ENCODE results near the gene ANKS1A. TPM values are rescaled to one million over a fixed set of nuclear protein-coding genes. Genes with fewer than 3 reads are reported as not detected.

ANKS1A gene
- total RNA-seq, 1 donor from 2014 or later, result 17.3 TPM

DNA sequence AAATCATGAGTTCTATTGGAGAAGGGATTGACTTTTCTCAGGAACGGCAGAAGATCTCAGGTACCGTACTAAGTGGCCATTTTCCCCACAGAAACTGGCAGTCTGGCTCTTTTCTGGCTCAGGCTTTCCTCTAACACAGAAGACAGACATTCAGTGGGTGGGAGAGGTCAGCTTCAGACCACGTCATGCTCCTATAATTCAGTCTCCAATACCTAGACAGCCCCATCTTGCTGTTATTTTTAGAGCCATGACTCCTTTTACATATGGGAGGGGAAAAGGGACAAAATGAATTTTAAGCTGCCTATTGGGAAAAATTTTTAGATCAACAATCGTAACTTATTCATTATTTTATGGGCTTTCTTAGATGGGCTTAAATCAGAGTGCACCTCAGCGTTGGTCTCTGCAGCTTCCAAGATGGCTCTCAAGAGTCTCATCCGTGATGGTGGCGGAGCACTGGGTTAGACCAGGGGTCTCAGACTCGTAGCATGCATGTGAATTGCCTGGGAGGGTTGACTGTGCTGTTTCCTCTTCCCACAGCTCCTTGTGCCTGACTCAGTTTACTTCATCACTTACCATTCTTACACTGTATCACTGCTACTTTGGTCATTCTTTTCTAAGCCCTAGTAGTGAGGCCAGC lies 165.2 kb downstream of the ANKS1A start:
- DNase-seq, result no peak

- no peak for DNase-seq
Observed at GRCh38 chr6:35054743-35055130, 165.7 kb downstream of the ANKS1A start.

DNA sequence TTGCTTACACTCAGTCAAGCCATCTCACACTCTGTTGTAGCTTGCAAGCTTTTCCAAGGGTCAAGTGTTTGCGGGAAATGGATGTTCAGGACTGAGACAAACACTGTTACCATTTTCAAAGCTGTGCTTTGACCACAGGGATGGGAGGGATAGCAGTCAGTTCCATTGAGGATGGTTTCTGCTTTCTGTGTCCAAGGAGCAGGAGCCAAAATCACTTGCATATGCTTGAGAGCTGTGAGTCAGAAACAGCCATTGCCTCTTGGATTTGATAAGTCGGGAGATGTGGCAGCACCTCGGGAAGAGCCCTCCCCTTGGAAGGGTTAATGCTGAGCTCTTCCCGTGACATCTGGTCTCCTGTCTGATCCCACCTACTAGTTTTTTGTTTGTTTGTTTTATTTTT lies 166.8 kb downstream of the ANKS1A start:
- no peak for DNase-seq

DNA sequence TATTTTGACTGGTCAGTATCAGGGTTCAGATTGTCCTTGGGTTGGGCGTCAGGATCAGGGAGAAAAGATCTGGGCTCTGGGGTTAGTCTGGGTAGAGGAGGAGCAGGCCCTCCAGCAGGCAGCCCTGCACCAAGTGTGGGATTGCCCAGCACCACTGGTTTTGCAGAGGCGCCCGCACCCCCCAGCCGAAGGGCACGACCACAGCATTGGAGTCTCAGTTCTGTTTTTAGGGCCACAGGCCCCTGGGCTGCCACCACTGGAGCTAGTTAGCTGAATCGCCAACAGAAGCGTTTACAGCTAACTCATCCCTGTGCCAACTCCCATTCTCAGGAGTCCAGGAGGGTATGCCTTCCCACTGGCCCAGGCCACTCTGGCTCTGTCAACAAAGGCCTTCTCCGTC lies 167.9 kb downstream of the ANKS1A start:
- no peak for DNase-seq

- no peak for DNase-seq
Observed at GRCh38 chr6:35057449-35058357, 168.6 kb downstream of the ANKS1A start.

- no peak for DNase-seq
Observed at GRCh38 chr6:35058358-35058675, 169.3 kb downstream of the ANKS1A start.

- DNase-seq, result no peak
Observed at GRCh38 chr6:35058865-35059522, 169.9 kb downstream of the ANKS1A start.

DNA sequence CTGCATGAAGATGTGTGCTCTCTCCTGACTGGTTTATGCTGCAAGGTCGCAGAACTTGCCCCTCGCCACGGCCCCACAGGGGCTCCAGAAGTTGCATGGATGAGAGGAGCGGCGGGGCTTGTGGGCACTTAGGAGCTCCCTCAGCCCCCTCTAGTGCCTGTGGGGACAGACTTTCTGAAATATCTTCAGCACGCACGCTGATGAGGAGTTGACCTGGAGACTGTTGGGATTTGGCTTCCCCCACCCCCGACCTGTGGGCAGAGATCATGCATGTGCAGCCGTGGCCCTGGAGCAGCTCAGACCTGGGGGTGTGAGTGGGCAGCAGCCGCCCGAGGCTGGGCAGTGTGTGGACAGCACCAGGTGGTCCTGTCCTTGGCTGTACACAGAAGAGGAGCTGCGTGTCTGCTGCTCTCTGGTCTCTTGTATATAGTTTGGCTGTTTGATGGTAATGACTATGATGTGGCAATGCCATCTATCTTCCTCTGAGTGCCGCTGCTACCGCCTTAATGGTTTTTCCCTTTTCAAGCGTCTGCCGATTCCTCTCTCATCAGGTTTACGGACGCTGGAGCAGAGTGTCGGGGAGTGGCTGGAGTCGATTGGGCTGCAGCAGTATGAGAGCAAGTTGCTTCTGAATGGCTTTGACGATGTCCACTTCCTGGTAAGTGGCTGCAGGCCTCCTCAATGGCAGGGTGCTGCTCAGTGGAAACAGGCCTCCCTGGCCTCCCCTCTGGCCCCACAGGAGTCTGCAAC lies 170.7 kb downstream of the ANKS1A start:
- DNase-seq, result no peak

GRCh38 chr6:35061102-35061615 lies 172.1 kb downstream of the ANKS1A start:
- DNase-seq, result no peak

- DNase-seq, result no peak
Observed at GRCh38 chr6:35061651-35062410, 172.8 kb downstream of the ANKS1A start.

DNA sequence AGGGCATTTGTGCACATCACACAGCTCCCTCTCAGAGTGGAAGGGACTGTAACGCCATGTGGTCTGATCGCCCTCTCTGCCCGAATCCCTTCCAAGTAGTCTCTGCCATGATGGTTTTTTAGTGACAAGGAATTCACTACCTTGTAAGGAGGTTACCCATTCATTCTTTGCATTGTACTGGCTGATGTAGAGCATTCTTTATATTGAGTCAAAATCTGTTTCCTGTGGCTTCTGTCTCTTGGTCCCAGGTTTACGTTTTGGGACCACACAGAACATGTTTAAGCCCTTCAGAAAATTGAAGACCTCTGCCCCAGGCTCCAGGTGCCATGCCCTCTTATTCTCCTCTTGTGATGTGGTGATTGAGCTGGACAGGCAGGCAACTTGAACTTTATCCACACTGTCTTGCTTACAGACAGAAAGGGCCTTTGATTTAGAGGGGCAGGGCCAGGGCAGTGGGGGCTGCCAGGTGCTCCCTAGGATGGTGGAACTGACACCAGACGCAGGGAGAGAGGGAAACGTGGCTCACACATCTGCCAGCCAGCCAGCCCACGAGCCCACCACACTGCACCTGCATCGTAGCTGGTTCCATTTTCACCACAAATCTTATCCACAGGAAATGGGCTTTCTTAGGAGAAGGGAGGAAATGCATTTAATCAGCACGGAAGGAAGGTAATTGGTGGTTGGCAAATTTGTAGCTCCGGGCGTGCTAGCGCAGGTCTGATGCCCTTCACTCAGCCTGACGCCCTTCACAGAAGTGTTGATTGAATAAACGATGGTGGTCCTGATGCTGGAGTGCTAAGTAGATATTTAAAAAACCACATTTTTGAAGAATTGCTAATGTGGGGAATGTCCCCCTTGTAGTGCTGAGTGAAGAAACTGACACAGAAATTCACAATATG lies 173.9 kb downstream of the ANKS1A start:
- no peak for DNase-seq

GRCh38 chr6:35063701-35064280 lies 174.7 kb downstream of the ANKS1A start:
- no peak for DNase-seq

GRCh38 chr6:35064290-35064689 lies 175.2 kb downstream of the ANKS1A start:
- no peak for DNase-seq

DNA sequence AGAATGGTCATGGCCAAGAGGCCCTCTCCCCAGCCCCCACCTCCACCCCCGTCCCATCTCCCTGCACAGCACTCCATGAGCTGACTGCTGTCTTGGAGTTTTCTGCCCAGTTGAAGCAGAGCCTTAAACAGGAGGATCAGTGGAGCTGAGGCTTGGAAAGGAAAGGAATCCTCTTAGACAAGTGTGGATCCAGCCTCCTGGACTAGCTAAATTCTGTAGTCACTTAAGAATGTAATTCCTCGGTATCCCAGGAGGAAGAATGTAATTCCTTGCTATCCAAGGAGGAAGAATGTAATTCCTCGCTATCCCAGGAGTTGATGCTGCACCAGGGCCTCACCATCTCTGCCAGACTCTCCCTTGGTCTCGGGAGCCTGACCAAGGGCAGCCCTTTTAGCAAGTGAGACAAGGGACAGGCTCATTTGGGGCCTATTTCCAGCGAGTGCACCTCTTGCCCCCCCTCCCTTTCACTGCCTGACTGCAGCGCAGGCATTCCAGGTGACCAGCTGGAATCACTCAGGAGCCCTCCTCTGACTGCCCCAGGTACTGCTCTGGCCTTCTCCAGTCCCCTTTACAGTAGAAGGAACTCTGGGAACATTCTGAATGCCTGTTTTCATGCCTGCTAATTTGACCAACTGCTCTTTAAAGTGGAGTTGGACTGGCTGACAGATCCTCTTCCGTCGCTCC lies 175.8 kb downstream of the ANKS1A start:
- no peak for DNase-seq

DNA sequence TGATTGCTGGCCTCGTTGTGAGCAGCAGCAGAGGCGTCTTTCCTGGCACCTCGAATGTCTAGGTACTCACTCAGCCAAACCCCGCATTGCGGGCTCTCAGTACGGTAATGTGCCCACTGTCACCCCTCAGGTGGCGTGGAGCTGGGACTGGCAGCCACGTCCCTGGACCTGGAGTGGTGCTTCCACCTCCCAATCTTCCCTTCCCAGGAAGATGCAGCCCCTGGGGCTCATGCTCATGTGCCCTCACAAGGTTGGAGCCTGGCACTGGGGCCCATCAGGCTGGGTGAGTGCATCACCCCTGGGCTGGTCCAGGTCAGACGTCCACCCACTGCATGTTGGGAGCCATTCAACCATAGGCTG lies 176.4 kb downstream of the ANKS1A start:
- DNase-seq, result no peak

DNA sequence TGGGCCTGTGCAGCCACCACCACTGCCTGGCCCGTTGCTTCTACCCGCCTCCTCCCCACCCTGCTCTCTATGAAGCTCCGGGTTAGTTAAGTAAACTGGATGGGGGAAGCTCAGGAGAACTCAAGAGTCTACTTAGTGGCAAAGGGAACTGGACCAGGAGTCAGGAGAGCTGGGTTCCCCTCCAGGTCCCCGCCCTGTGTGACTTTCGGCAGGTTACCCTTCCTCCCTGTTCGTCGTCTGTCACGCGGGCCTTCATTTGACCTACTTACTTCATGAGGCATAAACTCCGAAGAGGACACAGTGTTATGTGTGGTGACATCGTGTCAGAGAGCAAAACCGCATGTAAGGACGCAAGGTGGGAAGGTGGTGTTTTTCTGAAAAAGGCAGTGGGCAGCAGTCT lies 176.8 kb downstream of the ANKS1A start:
- no peak for DNase-seq

GRCh38 chr6:35067234-35067633 lies 178.2 kb downstream of the ANKS1A start:
- DNase-seq, result no peak

GRCh38 chr6:35068206-35068605 lies 179.2 kb downstream of the ANKS1A start:
- no peak for DNase-seq

DNA sequence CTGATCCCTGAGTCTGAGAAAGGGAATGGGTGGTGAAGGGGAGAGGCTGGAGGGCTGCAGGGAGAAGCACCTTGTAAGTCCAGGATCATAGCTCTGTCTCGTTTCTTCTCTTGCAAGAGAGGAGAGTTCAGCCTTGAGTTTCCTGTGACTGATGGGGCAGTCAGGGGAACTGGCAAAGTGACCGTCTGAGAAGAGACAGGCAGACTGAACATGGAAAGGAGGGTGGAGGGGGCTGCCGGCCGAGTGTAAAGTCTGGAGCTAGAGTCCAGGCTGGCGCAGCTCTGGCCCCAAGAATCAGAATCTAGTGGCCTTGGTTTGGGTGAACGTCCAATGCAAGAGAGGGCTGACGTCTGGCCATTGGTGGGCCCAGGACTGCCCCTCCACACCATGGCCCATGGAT lies 179.6 kb downstream of the ANKS1A start:
- DNase-seq, result no peak

DNA sequence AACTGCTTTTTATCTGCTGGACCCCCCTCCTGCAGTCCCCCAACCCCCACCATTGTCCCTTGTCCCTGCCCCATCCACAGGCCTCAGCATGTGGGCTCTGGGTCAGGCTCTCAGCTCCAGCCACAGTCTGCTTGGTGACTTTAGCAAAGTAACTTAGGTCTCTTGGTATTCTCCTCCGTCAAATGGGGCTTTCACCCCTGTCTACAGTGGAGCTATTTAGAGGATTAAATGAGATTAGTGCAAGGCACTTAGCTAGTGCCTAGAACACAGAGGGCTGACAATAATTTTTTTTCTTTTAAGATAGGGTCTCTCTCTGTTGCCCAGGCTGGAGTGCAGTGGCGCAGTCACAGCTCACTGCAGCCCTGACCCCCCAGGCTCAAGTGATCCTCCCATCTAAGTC lies 180.2 kb downstream of the ANKS1A start:
- DNase-seq, result no peak
